Stomach (tissue), 4 donors: ENCODE results near the gene ARHGAP26.

ENCODE experiments used
- CTCF ChIP-seq, 7 experiments: fragments of 450-650 bp in 4 of 7; fragments of 200-600 bp in 3 of 7; sonication (generic) in 3 of 7; IDR thresholded peaks; one replicate each; pipeline ENCODE4 v1.5.1; 2016 to 2019; ENCODE audit warnings: antibody characterized with exemption in 7 of 7, control low read depth in 2 of 7, mild to moderate bottlenecking in 1 of 7
- EP300 ChIP-seq: sonication (generic); formaldehyde crosslinking; IDR thresholded peaks from one replicate; pipeline ENCODE4 v1.6.1; 2017; ENCODE audit warnings: antibody characterized with exemption
- POLR2A ChIP-seq, 4 donors: fragments of 450-650 bp; IDR thresholded peaks; one replicate each; pipeline ENCODE4 v1.6.1; 2016; ENCODE audit warnings: antibody characterized with exemption in 4 of 4, control low read depth in 2 of 4, mild to moderate bottlenecking in 1 of 4, moderate library complexity in 1 of 4
- POLR2AphosphoS5 ChIP-seq, 3 donors: sonication (generic); formaldehyde crosslinking; IDR thresholded peaks; one replicate each; pipeline ENCODE4 v1.6.1; 2016; ENCODE audit warnings: antibody characterized with exemption in 3 of 3

- TF ChIP-seq POLR2AphosphoS5 (IDR thresholded peaks at IDR 0.05) (no peak), POLR2A (IDR thresholded peaks at IDR 0.05) (no peak), CTCF (IDR thresholded peaks at IDR 0.05) (no peak), EP300 (no peak)
Observed at GRCh38 chr5:143105216-143105905, 335.2 kb downstream of the ARHGAP26 start.
